ENCODE measurements around the gene KRTCAP2. TPM values are rescaled to one million over a fixed set of nuclear protein-coding genes. Genes with fewer than 3 reads are reported as not detected.
"Not testable (repeated sequence)": the region's sequence is repeated elsewhere in the genome, so short reads cannot be mapped to it uniquely, and the experiment has no call there.

KRTCAP2 gene
- polyA plus RNA-seq, 1 of the 3 experiments (the other 2 are of a cell fraction): 238 TPM

- no peaks in the 10 kb centered on the region for H3K9me2 ChIP-seq
- ChIA-PET POLR2A (no interaction called here), CTCF (interaction anchor here (0.7 to 5.2 kb wide), 6 partner anchors 11 to 101 kb away, joined by 3 to 203 read pairs (median 16); partner anchors contain the start of genes KRTCAP2 and TRIM46)
- H3K4me3 ChIP-seq (ENCODE audit: low read depth in 2 of 2, low read length in 1 of 2): no peak overlapping the region
- no peak overlapping the region for H3K27ac ChIP-seq (ENCODE audit: low read depth in 2 of 2, low read length in 1 of 2)
- TF ChIP-seq MEF2A (IDR thresholded peaks at IDR 0.05; ENCODE audit: borderline replicate concordance, low read depth): no peak
- TF ChIP-seq GATA2 (CRISPR knock-in tag; IDR thresholded peaks at IDR 0.05): no peak
- TF ChIP-seq EP300 (IDR thresholded peaks at IDR 0.05; ENCODE audit: borderline replicate concordance in 1 of 2, low read depth in 1 of 2, low read length in 1 of 2): no peak
- no peak for TF ChIP-seq TAF1 (IDR thresholded peaks at IDR 0.05; ENCODE audit: borderline replicate concordance, low read depth, low read length)
- no peak for TF ChIP-seq SMC3 (IDR thresholded peaks at IDR 0.05; ENCODE audit: low read depth, low read length)
- TF ChIP-seq RAD21 (IDR thresholded peaks at IDR 0.05; ENCODE audit: low read length): no peak
- TF ChIP-seq NFIC (IDR thresholded peaks at IDR 0.05; ENCODE audit: borderline replicate concordance): no peak
- TF ChIP-seq RFX5 (IDR thresholded peaks at IDR 0.05; ENCODE audit: low read length): no peak
- no peak for TF ChIP-seq CTCF (IDR thresholded peaks at IDR 0.05)
- no peak for TF ChIP-seq FOSL2 (IDR thresholded peaks at IDR 0.05; ENCODE audit: borderline replicate concordance, low read depth)
- H3K79me2 ChIP-seq (ENCODE audit: insufficient read depth): peaks cover 16% of the 10 kb centered on the region; the same call in 1 of the 2 replicates
- peaks cover 0 to 24% of the 10 kb centered on the region in 2 experiments; a peak in 2 of 4 replicates for H3K4me1 ChIP-seq (ENCODE audit: control insufficient read depth in 1 of 2, insufficient read depth in 2 of 2, low read depth in 1 of 2, low read length in 1 of 2)
- H3K9ac ChIP-seq: no peak overlapping the region
- 89% methylated on average over 9 of the region's 17 CpGs for WGBS (ENCODE audit: low lambda C conversion rate)
- peaks cover 11% of the 10 kb centered on the region for H3F3A ChIP-seq (replicated peaks; ENCODE audit: insufficient read depth)
- peaks cover 0 to 7% of the 10 kb centered on the region in 2 experiments for H3K36me3 ChIP-seq (replicated peaks in 1 of 2; ENCODE audit: control insufficient read depth in 1 of 2, insufficient read depth in 2 of 2, low read length in 1 of 2)
- DNase-seq: no peak
- no peak overlapping the region for H2AFZ ChIP-seq (ENCODE audit: low read depth)
- no peaks in the 10 kb centered on the region for H3K9me3 ChIP-seq
- H4K20me1 ChIP-seq (ENCODE audit: insufficient read depth): no peaks in the 10 kb centered on the region
- no peak overlapping the region for H3K4me2 ChIP-seq
- no peaks in the 10 kb centered on the region for H3K27me3 ChIP-seq (ENCODE audit: insufficient read depth)
Measured at GRCh38 chr1:155191904-155192303, 18.8 kb upstream of the KRTCAP2 start.

- H2AFZ ChIP-seq (ENCODE audit: low read depth); CTCF ChIA-PET; H3K79me2 ChIP-seq (ENCODE audit: insufficient read depth); H4K20me1 ChIP-seq (ENCODE audit: insufficient read depth); DNase-seq; H3K27me3 ChIP-seq (ENCODE audit: insufficient read depth); H3K9me3 ChIP-seq; POLR2A ChIA-PET; H3K4me3 ChIP-seq (ENCODE audit: low read depth in 2 of 2, low read length in 1 of 2); H3K9ac ChIP-seq; H3K9me2 ChIP-seq; H3K27ac ChIP-seq (ENCODE audit: low read depth in 2 of 2, low read length in 1 of 2); H3K36me3 ChIP-seq (replicated peaks in 1 of 2; ENCODE audit: control insufficient read depth in 1 of 2, insufficient read depth in 2 of 2, low read length in 1 of 2); H3K4me2 ChIP-seq: not testable (repeated sequence)
- peaks cover 0 to 27% of the 10 kb centered on the region in 2 experiments; a peak in 1 of 4 replicates for H3K4me1 ChIP-seq (ENCODE audit: control insufficient read depth in 1 of 2, insufficient read depth in 2 of 2, low read depth in 1 of 2, low read length in 1 of 2)
- 95% methylated on average over 21 of the region's 45 CpGs for WGBS (ENCODE audit: low lambda C conversion rate)
- peaks cover 11% of the 10 kb centered on the region for H3F3A ChIP-seq (replicated peaks; ENCODE audit: insufficient read depth)
Measured at GRCh38 chr1:155189926-155190325, 16.8 kb upstream of the KRTCAP2 start.

GRCh38 chr1:155188268-155188667, 15.2 kb upstream of the KRTCAP2 start:
- Histone ChIP-seq H3K9me2 (no peaks in the 10 kb centered on the region), H3K27me3 (ENCODE audit: insufficient read depth) (no peaks in the 10 kb centered on the region), H4K20me1 (ENCODE audit: insufficient read depth) (no peaks in the 10 kb centered on the region), H3K9ac (no peak overlapping the region), H3K27ac (ENCODE audit: low read depth in 2 of 2, low read length in 1 of 2) (no peak overlapping the region), H3K4me1 (ENCODE audit: control insufficient read depth in 1 of 2, insufficient read depth in 2 of 2, low read depth in 1 of 2, low read length in 1 of 2) (peaks cover 0 to 30% of the 10 kb centered on the region in 2 experiments; a peak in 1 of 4 replicates), H3K9me3 (no peaks in the 10 kb centered on the region), H3K4me2 (no peak overlapping the region), H3K36me3 (replicated peaks in 1 of 2; ENCODE audit: control insufficient read depth in 1 of 2, insufficient read depth in 2 of 2, low read length in 1 of 2) (peaks cover 0 to 8% of the 10 kb centered on the region in 2 experiments), H3K4me3 (ENCODE audit: low read depth in 2 of 2, low read length in 1 of 2) (no peak overlapping the region), H2AFZ (ENCODE audit: low read depth) (no peak overlapping the region), H3F3A (replicated peaks; ENCODE audit: insufficient read depth) (peaks cover 11% of the 10 kb centered on the region), H3K79me2 (ENCODE audit: insufficient read depth) (no peaks in the 10 kb centered on the region)
- no peak for DNase-seq
- ChIA-PET CTCF (interaction anchor here (1.2 to 5.4 kb wide), 2 partner anchors 12 to 20 kb away, joined by 3 to 60 read pairs; partner anchors contain the start of gene TRIM46), POLR2A (no interaction called here)
- 95% methylated on average over 4 of the region's 14 CpGs for WGBS (ENCODE audit: low lambda C conversion rate)
- no peak for TF ChIP-seq RFX5 (IDR thresholded peaks at IDR 0.05; ENCODE audit: low read length)
- no peak for TF ChIP-seq EZH2phosphoT487 (IDR thresholded peaks at IDR 0.05; ENCODE audit: borderline replicate concordance, low read depth)
- no peak for TF ChIP-seq SMC3 (IDR thresholded peaks at IDR 0.05; ENCODE audit: low read depth, low read length)
- no peak for TF ChIP-seq NRF1 (IDR thresholded peaks at IDR 0.05; ENCODE audit: low read depth, low read length)
- TF ChIP-seq GATA2 (CRISPR knock-in tag; IDR thresholded peaks at IDR 0.05): no peak
- no peak for TF ChIP-seq GABPA (IDR thresholded peaks at IDR 0.05; ENCODE audit: low read depth)
- TF ChIP-seq RAD21 (IDR thresholded peaks at IDR 0.05; ENCODE audit: low read length): no peak
- TF ChIP-seq MAX (IDR thresholded peaks at IDR 0.05; ENCODE audit: low read depth): no peak
- TF ChIP-seq MEF2A (IDR thresholded peaks at IDR 0.05; ENCODE audit: borderline replicate concordance, low read depth): no peak
- no peak for TF ChIP-seq POLR2AphosphoS5 (IDR thresholded peaks at IDR 0.05; ENCODE audit: low read depth, low read length)
- no peak for TF ChIP-seq TCF12 (IDR thresholded peaks at IDR 0.05)
- TF ChIP-seq FOXJ3 (CRISPR knock-in tag; IDR thresholded peaks at IDR 0.05): no peak
- TF ChIP-seq CTCF (IDR thresholded peaks at IDR 0.05): no peak
- no peak for TF ChIP-seq FOSL2 (IDR thresholded peaks at IDR 0.05; ENCODE audit: borderline replicate concordance, low read depth)
- no peak for TF ChIP-seq RXRA (IDR thresholded peaks at IDR 0.05; ENCODE audit: borderline replicate concordance, low read depth)
